Kasumi-1 (cell line): Measurements from ENCODE around the gene AGBL4.

Experiments used
- DNase-seq, 2 experiments: peaks; one replicate each; lab custom pipeline; 2025; lab: John Stamatoyannopoulos, UW

AGBL4 gene

DNA sequence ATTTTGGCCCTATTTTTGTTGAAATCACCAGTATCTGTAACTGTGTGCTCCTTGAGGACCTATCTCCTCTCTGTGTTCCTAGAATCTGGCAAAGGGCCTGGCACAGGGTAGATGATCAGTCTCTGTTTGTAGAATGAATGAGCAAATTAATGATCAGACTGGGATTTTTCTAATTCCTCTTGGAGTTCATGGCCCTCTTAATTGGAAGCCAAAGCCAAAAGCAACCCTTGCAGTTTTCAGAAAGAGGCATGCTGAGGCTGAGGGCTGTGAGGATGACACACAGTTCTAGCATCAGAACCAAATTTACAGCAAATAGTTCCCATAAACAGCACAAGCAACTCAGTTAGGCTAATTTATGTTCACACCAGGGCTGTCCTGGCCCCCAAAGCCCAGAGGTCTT is 1136.0 kb downstream of the AGBL4 start:
- DNase-seq: no peak

DNA sequence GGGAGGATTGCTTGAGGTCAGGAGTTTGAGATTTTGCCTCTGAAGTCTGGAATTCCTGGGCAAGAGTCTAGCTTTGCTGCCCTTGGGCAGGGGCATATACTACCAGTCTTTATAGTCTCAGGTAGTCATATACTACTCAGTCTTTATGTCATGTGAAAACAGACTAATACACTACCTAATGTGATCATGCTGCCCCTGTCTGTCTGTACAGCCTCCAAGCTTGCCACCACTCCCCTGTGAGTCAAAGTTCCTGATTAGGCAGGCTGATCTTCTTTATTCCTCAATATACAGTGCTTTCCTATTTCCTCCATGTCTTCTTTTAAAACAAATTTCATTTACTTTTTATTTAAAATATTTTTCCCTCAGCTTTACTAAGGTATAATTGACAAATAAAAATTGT is 1141.7 kb downstream of the AGBL4 start:
- DNase-seq: no peak

- no peak for DNase-seq
These were observed 1145.4 kb downstream of the AGBL4 start for GRCh38 chr1:48878191-48878940.

- DNase-seq: no peak
These were observed 1147.4 kb downstream of the AGBL4 start for GRCh38 chr1:48876330-48876785.

GRCh38 chr1:48875552-48876329 is 1148.0 kb downstream of the AGBL4 start:
- no peak for DNase-seq

- no peak for DNase-seq
These were observed 1149.8 kb downstream of the AGBL4 start for GRCh38 chr1:48873944-48874343.

- peak; percentile 24 to 32 for DNase-seq
These were observed 1153.2 kb downstream of the AGBL4 start for GRCh38 chr1:48870596-48870995.

GRCh38 chr1:48869116-48869893 is 1154.4 kb downstream of the AGBL4 start:
- no peak for DNase-seq

GRCh38 chr1:48864913-48865312 is 1158.8 kb downstream of the AGBL4 start:
- no peak for DNase-seq

- DNase-seq: no peak
These were observed 1164.3 kb downstream of the AGBL4 start for GRCh38 chr1:48859456-48859855.

- no peak for DNase-seq
These were observed 1165.4 kb downstream of the AGBL4 start for GRCh38 chr1:48858200-48858920.

GRCh38 chr1:48853006-48853405 is 1170.7 kb downstream of the AGBL4 start:
- DNase-seq: no peak

DNA sequence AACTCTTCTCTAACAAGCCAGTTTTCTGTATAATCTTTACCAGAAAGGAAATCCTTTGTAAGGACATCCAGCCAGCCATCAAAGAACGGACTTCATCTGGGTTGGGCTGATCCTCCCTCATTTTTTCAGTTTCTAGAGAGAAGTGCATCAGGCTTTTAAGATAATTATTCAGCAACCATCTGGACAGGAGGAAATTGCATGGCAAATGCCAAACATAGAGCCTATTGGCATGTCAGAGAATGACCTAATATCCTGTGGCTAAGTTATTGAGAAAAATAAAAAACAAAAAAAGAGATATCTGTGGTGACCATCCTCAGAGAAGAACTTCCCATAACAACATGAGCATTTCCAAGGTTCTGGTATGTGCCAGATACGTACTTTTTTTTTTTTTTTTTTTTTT is 1172.1 kb downstream of the AGBL4 start:
- DNase-seq: no peak

- no peak for DNase-seq
These were observed 1175.7 kb downstream of the AGBL4 start for GRCh38 chr1:48848035-48848434.

GRCh38 chr1:48846441-48846840 is 1177.3 kb downstream of the AGBL4 start:
- DNase-seq: no peak

- no peak for DNase-seq
These were observed 1179.6 kb downstream of the AGBL4 start for GRCh38 chr1:48844187-48844586.

- DNase-seq: no peak
These were observed 1181.8 kb downstream of the AGBL4 start for GRCh38 chr1:48841966-48842365.

DNA sequence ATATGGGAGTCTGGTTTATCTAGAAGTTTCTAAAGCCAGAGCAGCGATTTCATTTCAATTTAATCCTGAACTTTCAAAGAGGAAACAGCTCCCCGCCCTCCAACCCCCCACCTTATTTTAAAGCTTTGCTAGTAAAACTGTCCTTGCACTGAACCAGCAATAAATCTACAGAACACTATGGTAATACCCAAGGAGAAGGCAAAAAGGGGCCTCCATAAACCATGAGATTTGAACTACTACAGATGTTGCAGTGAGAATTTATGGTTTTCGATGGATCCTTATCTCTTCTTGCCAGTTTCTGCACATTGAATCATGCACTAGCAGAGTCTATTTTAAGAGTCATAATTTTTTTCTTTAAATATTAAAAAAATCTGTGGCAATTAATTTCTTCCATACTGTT is 1182.3 kb downstream of the AGBL4 start:
- DNase-seq: no peak

GRCh38 chr1:48831120-48831978 is 1192.4 kb downstream of the AGBL4 start:
- DNase-seq: no peak

GRCh38 chr1:48830715-48831114 is 1193.0 kb downstream of the AGBL4 start:
- DNase-seq: no peak

DNA sequence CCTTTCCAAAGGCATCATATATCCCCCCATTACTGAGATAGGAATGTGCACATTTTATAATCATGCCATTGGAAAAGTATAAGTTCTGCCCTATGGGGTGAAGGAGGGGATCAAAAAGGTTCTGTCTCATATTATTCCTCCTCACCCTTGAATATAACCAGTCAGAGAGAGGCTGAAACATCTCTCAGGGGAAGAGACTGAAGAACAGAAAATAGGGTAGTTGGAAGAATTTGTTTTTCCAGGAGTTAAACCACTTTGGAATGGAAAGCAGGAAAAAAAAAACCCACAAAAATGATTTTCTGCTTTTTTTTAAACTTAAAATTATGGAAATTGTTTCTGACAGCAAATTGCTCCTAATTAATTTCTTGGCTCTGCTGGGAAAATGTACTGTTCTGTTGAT is 1194.3 kb downstream of the AGBL4 start:
- no peak for DNase-seq
